Esophagus muscularis mucosa (tissue), 4 donors: Measurements from ENCODE around the gene LRSAM1. TPM values are rescaled to one million over a fixed set of nuclear protein-coding genes. Genes with fewer than 3 reads are reported as not detected.

Source experiments
- DNase-seq: peaks from one replicate; pipeline ENCODE4 v3.0.0-alpha.2; 2017; ENCODE audit errors: extremely low spot score
- H3K27ac ChIP-seq, 4 donors: fragments of 200-600 bp; sonication (generic); replicated peaks in 1 of 4; 1 replicate in 3 of 4; 2 replicates in 1 of 4; pipeline ENCODE4 v1.5.1; 2016 to 2019; ENCODE audit warnings: mild to moderate bottlenecking in 1 of 4
- H3K27me3 ChIP-seq, 4 donors: fragments of 200-600 bp; sonication (generic); one replicate each; pipeline versions ENCODE4 v1.5.1 to v1.6.0; 2016 to 2019
- H3K36me3 ChIP-seq, 4 donors: fragments of 200-600 bp; sonication (generic); one replicate each; pipeline ENCODE4 v1.5.1; 2016 to 2019
- H3K4me1 ChIP-seq, 4 donors: fragments of 200-600 bp; sonication (generic); one replicate each; pipeline ENCODE4 v1.5.1; 2016 to 2019
- H3K4me3 ChIP-seq, 4 donors: fragments of 200-600 bp; sonication (generic); 1 replicate in 2 of 4; 2 replicates in 2 of 4; pipeline ENCODE4 v1.5.1; 2016 to 2019; ENCODE audit warnings: mild to moderate bottlenecking in 4 of 4, moderate library complexity in 1 of 4
- H3K9me3 ChIP-seq, 4 donors: fragments of 200-600 bp; sonication (generic); 1 replicate in 3 of 4; 2 replicates in 1 of 4; pipeline ENCODE4 v1.5.1; 2016 to 2019
- CTCF ChIP-seq, 3 experiments: fragments of 200-600 bp in 2 of 3; fragments of 450-650 bp in 1 of 3; sonication (generic) in 2 of 3; IDR thresholded peaks; one replicate each; pipeline ENCODE4 v1.5.1; 2017 to 2019; ENCODE audit warnings: antibody characterized with exemption in 3 of 3, mild to moderate bottlenecking in 2 of 3, moderate library complexity in 1 of 3
- EP300 ChIP-seq: sonication (generic); formaldehyde crosslinking; IDR thresholded peaks from one replicate; pipeline ENCODE4 v1.6.1; 2017; ENCODE audit warnings: antibody characterized with exemption
- POLR2A ChIP-seq: fragments of 450-650 bp; IDR thresholded peaks from one replicate; pipeline ENCODE4 v1.6.1; 2017; ENCODE audit warnings: antibody characterized with exemption, moderate library complexity, mild to moderate bottlenecking, low read depth
- POLR2AphosphoS5 ChIP-seq, 2 donors: sonication (generic); formaldehyde crosslinking; IDR thresholded peaks; one replicate each; pipeline ENCODE4 v1.6.1; 2017; ENCODE audit warnings: antibody characterized with exemption in 2 of 2
- WGBS: methylation state at CpG from one replicate; pipeline ENCODE4 v1.1.5; 2018; 5-methylcytosine and 5-hydroxymethylcytosine counted together
- intact Hi-C: fragments of 100-400 bp; cut with DNase I; formaldehyde crosslinking; loops from one replicate; pipeline ENCODE4 v1.15.1; 2023
- total RNA-seq, 4 donors: library from RNA; depleted of rRNA; stranded (reverse); fragments of >200 nt; gene quantifications; one replicate each; pipeline versions ENCODE4 v1.1.0 to v1.2.1, GENCODE V29; 2016

Gene LRSAM1
- total RNA-seq, 4 donors from 2014 or later, result 13.6 to 26.2 (median 18.8) TPM

- Histone ChIP-seq H3K27me3 (no peaks in the 10 kb centered on the region), H3K36me3 (peaks cover 19 to 64% (median 49%) of the 10 kb centered on the region in 4 donors), H3K4me1 (peaks cover 19 to 51% (median 40%) of the 10 kb centered on the region in 4 donors), H3K9me3 (peaks cover 0 to 7% (median 3%) of the 10 kb centered on the region in 4 donors), H3K27ac (peak overlapping the region in 3 of 4 donors; percentile 7 to 54 (median 10)), H3K4me3 (no peak overlapping the region)
- intact Hi-C loops, result no loop called here
- WGBS, result 86% methylated on average over 4 of the region's 4 CpGs
- TF ChIP-seq POLR2AphosphoS5 (IDR thresholded peaks at IDR 0.05) (no peak), POLR2A (no peak), CTCF (IDR thresholded peaks at IDR 0.05) (no peak), EP300 (no peak)
- no peak for DNase-seq
Observed at GRCh38 chr9:127529671-127530070, 78.4 kb downstream of the LRSAM1 start.

- H3K36me3 ChIP-seq, result peaks cover 14 to 57% (median 42%) of the 10 kb centered on the region in 4 donors
- TF ChIP-seq EP300 (no peak), POLR2AphosphoS5 (IDR thresholded peaks at IDR 0.05) (no peak), CTCF (IDR thresholded peaks at IDR 0.05) (no peak), POLR2A (no peak)
- H3K27me3 ChIP-seq, result no peaks in the 10 kb centered on the region
- DNase-seq, result no peak
- H3K4me3 ChIP-seq, result no peak overlapping the region
- H3K4me1 ChIP-seq, result peaks cover 23 to 58% (median 42%) of the 10 kb centered on the region in 4 donors
- WGBS, result 95% methylated on average over 6 of the region's 14 CpGs
- intact Hi-C loops, result no loop called here
- H3K9me3 ChIP-seq, result peaks cover 0 to 6% (median 3%) of the 10 kb centered on the region in 4 donors
- H3K27ac ChIP-seq, result peak overlapping the region; percentile 7 to 54 (median 14)
Observed at GRCh38 chr9:127530206-127530941, 79.1 kb downstream of the LRSAM1 start.

- TF ChIP-seq POLR2A (no peak), CTCF (IDR thresholded peaks at IDR 0.05) (no peak)
- H3K27ac ChIP-seq, result no peak overlapping the region
- WGBS, result 94% methylated on average over 12 of the region's 13 CpGs
- intact Hi-C loops, result no loop called here
- H3K4me3 ChIP-seq, result no peak overlapping the region
- H3K36me3 ChIP-seq, result peaks cover 8 to 44% (median 30%) of the 10 kb centered on the region in 4 donors
- no peaks in the 10 kb centered on the region for H3K27me3 ChIP-seq
- DNase-seq, result no peak
- peaks cover 36 to 70% (median 50%) of the 10 kb centered on the region in 4 donors for H3K4me1 ChIP-seq
- H3K9me3 ChIP-seq, result no peaks in the 10 kb centered on the region
Observed at GRCh38 chr9:127531676-127532075, 80.4 kb downstream of the LRSAM1 start.

GRCh38 chr9:127534250-127534906 lies 83.1 kb downstream of the LRSAM1 start:
- intact Hi-C loops, result no loop called here
- peak overlapping the region in 3 of 4 donors; percentile 8 to 43 (median 42) for H3K27ac ChIP-seq
- no peak overlapping the region for H3K4me3 ChIP-seq
- no peak for DNase-seq
- H3K4me1 ChIP-seq, result peaks cover 24 to 71% (median 66%) of the 10 kb centered on the region in 4 donors
- H3K36me3 ChIP-seq, result peaks cover 8 to 24% (median 16%) of the 10 kb centered on the region in 4 donors
- H3K27me3 ChIP-seq, result no peaks in the 10 kb centered on the region
- H3K9me3 ChIP-seq, result no peaks in the 10 kb centered on the region
- no peak for TF ChIP-seq POLR2AphosphoS5 (IDR thresholded peaks at IDR 0.05)
- TF ChIP-seq EP300, result no peak
- no peak for TF ChIP-seq CTCF (IDR thresholded peaks at IDR 0.05)
- no peak for TF ChIP-seq POLR2A
- 90% methylated on average over 3 of the region's 4 CpGs for WGBS
